K562 (cell line): ENCODE results near the gene ZFP36. TPM values are rescaled to one million over a fixed set of nuclear protein-coding genes. Genes with fewer than 3 reads are reported as not detected.

Experiments used
- BCOR ChIP-seq: fragments of 450-650 bp; IDR thresholded peaks from 2 replicates; pipeline ENCODE4 v1.6.1; 2016
- GMEB1 ChIP-seq: fragments of 250-450 bp; sonication (Bioruptor Pico); IDR thresholded peaks from 2 replicates; pipeline ENCODE4 v1.4.0; 2020; ENCODE audit warnings: mild to moderate bottlenecking
- GTF2E2 ChIP-seq: fragments of 200-800 bp; sonication (Bioruptor generic); IDR thresholded peaks from 2 replicates; pipeline ENCODE4 v1.6.1; 2016; ENCODE audit warnings: missing genetic modification characterization, missing compliant biosample characterization
- HDAC8 ChIP-seq: fragments of 450-650 bp; IDR thresholded peaks from 2 replicates; pipeline ENCODE4 v1.6.1; 2016; ENCODE audit warnings: mild to moderate bottlenecking, missing genetic modification characterization, moderate library complexity, missing compliant biosample characterization
- HSF4 ChIP-seq: fragments of 250-450 bp; sonication (Bioruptor Pico); IDR thresholded peaks from 2 replicates; pipeline ENCODE4 v2.1.2; 2022; ENCODE audit warnings: mild to moderate bottlenecking, moderate library complexity, borderline replicate concordance
- NR2C1 ChIP-seq, 2 experiments: fragments of 450-650 bp; IDR thresholded peaks; 2 replicates each; pipeline ENCODE4 v1.6.1; 2017; ENCODE audit warnings: mild to moderate bottlenecking in 2 of 2, antibody characterized with exemption in 1 of 2, inconsistent platforms in 1 of 2, missing compliant biosample characterization in 1 of 2, missing genetic modification characterization in 1 of 2
- POLR2A ChIP-seq: fragments of 450-650 bp; conservative IDR thresholded peaks from 2 replicates; pipeline ENCODE4 v1.6.1; 2016
- SMAD2 ChIP-seq: fragments of 150-350 bp; IDR thresholded peaks from 2 replicates; pipeline ENCODE4 v1.6.1; 2014; ENCODE audit warnings: low read depth, mild to moderate bottlenecking, low read length
- SMARCE1 ChIP-seq: fragments of 450-650 bp; IDR thresholded peaks from 2 replicates; pipeline ENCODE4 v1.7.1; 2016; ENCODE audit warnings: mild to moderate bottlenecking
- SNIP1 ChIP-seq: fragments of 450-650 bp; IDR thresholded peaks from 2 replicates; pipeline ENCODE4 v1.7.1; 2017; ENCODE audit warnings: low read depth, mild to moderate bottlenecking
- TRIM28 ChIP-seq: fragments of 450-650 bp; IDR thresholded peaks from 2 replicates; pipeline ENCODE4 v1.6.1; 2017
- ZBTB9 ChIP-seq: fragments of 450-650 bp; formaldehyde crosslinking; IDR thresholded peaks from 2 replicates; pipeline ENCODE4 v1.4.0; 2020; ENCODE audit warnings: mild to moderate bottlenecking, moderate library complexity
- ZNF184 ChIP-seq: sonication (generic); formaldehyde crosslinking; IDR thresholded peaks from 2 replicates; pipeline ENCODE4 v1.5.0; 2020; ENCODE audit warnings: missing genetic modification reagents
- polyA plus RNA-seq, 8 experiments: library from polyadenylated mRNA; depleted of rRNA in 4 of 8; stranded (reverse) in 5 of 8; unstranded in 3 of 8; fragments of >200 nt; fragmentation: Nextera tagmentation in 2 of 8; fragmentation: Illumina TruSeq in 1 of 8; extraction: Ambion mirVana in 2 of 8; extraction: Trizol in 1 of 8; gene quantifications; 2 replicates each; pipeline versions ENCODE4 v1.2.1 to v1.2.3, GENCODE V29; 2011 to 2014; ENCODE audit warnings: inconsistent platforms in 1 of 8, missing spikeins in 1 of 8
- total RNA-seq, 7 experiments: library from RNA; depleted of rRNA in 6 of 7; stranded (reverse); fragments of >200 nt in 6 of 7; fragmentation: Illumina TruSeq in 2 of 7; extraction: Trizol in 2 of 7; gene quantifications; 2 replicates each; pipeline versions ENCODE4 v1.2.1 to v1.2.3, GENCODE V29; 2011 to 2021; ENCODE audit warnings: low replicate concordance in 1 of 7

ZFP36 gene
- total and polyA plus RNA-seq, 9 of the 15 experiments (the other 6 are each of a cell fraction or from before 2014, with no cell fraction given): 1.0 to 20.1 (median 3.5) TPM

- no peak for TF ChIP-seq ZBTB9 (CRISPR knock-in tag)
- TF ChIP-seq ZNF184: no peak
- TF ChIP-seq SNIP1: no peak
- TF ChIP-seq GMEB1 (CRISPR knock-in tag): no peak
- TF ChIP-seq HDAC8 (tag): no peak
- no peak for TF ChIP-seq SMAD2
- no peak for TF ChIP-seq SMARCE1
- no peak for TF ChIP-seq BCOR
- no peak for TF ChIP-seq GTF2E2 (tag)
- no peak for TF ChIP-seq POLR2A
- no peak for TF ChIP-seq NR2C1 (IDR thresholded peaks at IDR 0.05)
- TF ChIP-seq NR2C1 (tag; IDR thresholded peaks at IDR 0.05): no peak
- TF ChIP-seq TRIM28: no peak
- TF ChIP-seq HSF4 (CRISPR knock-in tag): no peak
- TF ChIP-seq, all 486 proteins: peak for 0
Observed at GRCh38 chr19:39379865-39380396, 26.7 kb upstream of the ZFP36 start (continued).
